ENCODE data around the gene SEZ6. TPM values are rescaled to one million over a fixed set of nuclear protein-coding genes. Genes with fewer than 3 reads are reported as not detected.

SEZ6 gene
- total RNA-seq, 1 experiment from 2014 or later, result not detected

DNA sequence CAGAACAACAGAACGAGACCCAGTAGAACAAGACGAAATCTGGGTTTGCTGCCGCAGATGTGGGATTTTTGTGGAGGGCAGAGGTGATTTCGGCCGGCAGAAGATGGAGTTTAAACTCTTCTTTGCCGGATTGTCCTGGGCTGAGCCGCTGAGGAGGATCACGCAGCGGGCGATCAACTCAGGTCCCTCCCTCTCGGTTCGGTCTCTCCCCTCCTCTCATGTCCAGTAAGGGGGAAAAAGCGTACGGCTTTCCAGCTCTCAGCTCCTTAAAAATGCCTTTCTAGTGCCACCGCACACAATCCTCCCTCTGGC lies 57.0 kb downstream of the SEZ6 start:
- H3K27me3 Mint-ChIP-seq (ENCODE audit: unreplicated experiment), result no peaks in the 10 kb centered on the region
- no peak overlapping the region for H3K4me3 Mint-ChIP-seq (ENCODE audit: low read depth, unreplicated experiment)
- peak overlapping the region; percentile 97 for H3K27ac Mint-ChIP-seq (ENCODE audit: unreplicated experiment)
- DNase-seq, result no peak
- no peaks in the 10 kb centered on the region for H3K4me1 Mint-ChIP-seq (ENCODE audit: low read depth, unreplicated experiment)
- H3K9me3 Mint-ChIP-seq (ENCODE audit: low read depth, unreplicated experiment), result no peaks in the 10 kb centered on the region
- CTCF ChIA-PET, result interaction anchor here (0.6 to 1.4 kb wide), 3 partner anchors 23 to 185 kb away, joined by 3 to 5 read pairs (median 3); no protein-coding TSS in a partner anchor
- peaks cover 29% of the 10 kb centered on the region for H3K36me3 Mint-ChIP-seq (ENCODE audit: insufficient read depth, unreplicated experiment)
- intact Hi-C loops (cut with micrococcal nuclease; ENCODE audit: unreplicated experiment), result loop anchor here (5.0 kb wide), 1 partner anchor 227 kb away; no protein-coding TSS in a partner anchor
- no TSS peak for BruUV-seq (replicated peaks)
- TF ChIP-seq, protein P1, sequence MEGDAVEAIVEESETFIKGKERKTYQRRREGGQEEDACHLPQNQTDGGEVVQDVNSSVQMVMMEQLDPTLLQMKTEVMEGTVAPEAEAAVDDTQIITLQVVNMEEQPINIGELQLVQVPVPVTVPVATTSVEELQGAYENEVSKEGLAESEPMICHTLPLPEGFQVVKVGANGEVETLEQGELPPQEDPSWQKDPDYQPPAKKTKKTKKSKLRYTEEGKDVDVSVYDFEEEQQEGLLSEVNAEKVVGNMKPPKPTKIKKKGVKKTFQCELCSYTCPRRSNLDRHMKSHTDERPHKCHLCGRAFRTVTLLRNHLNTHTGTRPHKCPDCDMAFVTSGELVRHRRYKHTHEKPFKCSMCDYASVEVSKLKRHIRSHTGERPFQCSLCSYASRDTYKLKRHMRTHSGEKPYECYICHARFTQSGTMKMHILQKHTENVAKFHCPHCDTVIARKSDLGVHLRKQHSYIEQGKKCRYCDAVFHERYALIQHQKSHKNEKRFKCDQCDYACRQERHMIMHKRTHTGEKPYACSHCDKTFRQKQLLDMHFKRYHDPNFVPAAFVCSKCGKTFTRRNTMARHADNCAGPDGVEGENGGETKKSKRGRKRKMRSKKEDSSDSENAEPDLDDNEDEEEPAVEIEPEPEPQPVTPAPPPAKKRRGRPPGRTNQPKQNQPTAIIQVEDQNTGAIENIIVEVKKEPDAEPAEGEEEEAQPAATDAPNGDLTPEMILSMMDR (IDR thresholded peaks at IDR 0.05; ENCODE audit: unreplicated experiment), result no peak

DNA sequence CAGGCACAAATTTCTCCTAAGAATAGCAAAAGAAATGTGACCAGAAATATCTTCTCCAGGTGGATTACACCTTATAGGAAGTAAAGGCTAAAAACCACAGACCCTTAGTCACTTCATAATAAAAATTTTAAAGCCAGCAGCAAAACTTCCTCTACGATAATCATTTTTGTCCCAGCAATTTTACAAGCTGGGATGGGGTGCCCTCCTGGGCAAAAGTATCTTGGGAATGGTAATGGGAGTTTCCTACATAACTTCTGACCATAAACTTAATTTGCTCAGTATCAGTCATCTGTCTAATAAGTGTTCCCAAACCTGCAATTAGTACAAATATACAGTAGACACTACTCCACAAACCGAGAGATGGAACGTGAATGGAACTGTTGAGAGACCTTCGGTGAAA lies 57.5 kb downstream of the SEZ6 start:
- DNase-seq, result no peak
- H3K36me3 Mint-ChIP-seq (ENCODE audit: insufficient read depth, unreplicated experiment), result peaks cover 31% of the 10 kb centered on the region
- CTCF ChIA-PET, result interaction anchor here (0.7 kb wide), 1 partner anchor 20 kb away, joined by 3 read pairs; no protein-coding TSS in a partner anchor
- H3K27ac Mint-ChIP-seq (ENCODE audit: unreplicated experiment), result peak overlapping the region; percentile 97
- intact Hi-C loops (cut with micrococcal nuclease; ENCODE audit: unreplicated experiment), result loop anchor here (5.0 kb wide), 1 partner anchor 226 kb away; no protein-coding TSS in a partner anchor
- H3K4me3 Mint-ChIP-seq (ENCODE audit: low read depth, unreplicated experiment), result no peak overlapping the region
- no peaks in the 10 kb centered on the region for H3K4me1 Mint-ChIP-seq (ENCODE audit: low read depth, unreplicated experiment)
- no peaks in the 10 kb centered on the region for H3K9me3 Mint-ChIP-seq (ENCODE audit: low read depth, unreplicated experiment)
- no peaks in the 10 kb centered on the region for H3K27me3 Mint-ChIP-seq (ENCODE audit: unreplicated experiment)
- TF ChIP-seq, protein P1 (IDR thresholded peaks at IDR 0.05; ENCODE audit: unreplicated experiment), result no peak
- no TSS peak for BruUV-seq (replicated peaks)

DNA sequence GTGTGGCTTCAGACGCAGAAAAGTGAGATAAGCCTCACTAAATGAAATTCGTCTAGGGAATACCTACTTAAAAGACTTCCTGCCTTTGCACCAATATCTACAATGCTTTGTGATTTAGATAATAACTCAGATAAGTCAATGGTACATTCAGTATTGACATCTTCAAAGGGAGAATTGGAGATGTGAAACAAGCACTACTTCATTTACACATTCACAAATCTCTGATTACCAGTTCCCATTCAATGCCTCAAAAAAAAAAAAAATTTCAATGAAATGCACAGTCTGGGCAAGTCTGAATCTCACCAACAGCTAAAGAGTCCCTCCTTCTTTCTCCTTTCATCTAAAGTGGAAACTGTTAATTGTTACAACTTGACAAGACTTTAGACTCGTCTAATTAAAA lies 58.2 kb downstream of the SEZ6 start:
- CTCF ChIA-PET, result interaction anchor here (0.7 kb wide), 1 partner anchor 20 kb away, joined by 3 read pairs; no protein-coding TSS in a partner anchor
- Mint-ChIP-seq H3K27me3 (ENCODE audit: unreplicated experiment) (no peaks in the 10 kb centered on the region), H3K4me3 (ENCODE audit: low read depth, unreplicated experiment) (no peak overlapping the region), H3K36me3 (ENCODE audit: insufficient read depth, unreplicated experiment) (peaks cover 37% of the 10 kb centered on the region), H3K4me1 (ENCODE audit: low read depth, unreplicated experiment) (no peaks in the 10 kb centered on the region), H3K27ac (ENCODE audit: unreplicated experiment) (no peak overlapping the region), H3K9me3 (ENCODE audit: low read depth, unreplicated experiment) (no peaks in the 10 kb centered on the region)
- no peak for DNase-seq
- BruUV-seq (replicated peaks), result no TSS peak
- intact Hi-C loops (cut with micrococcal nuclease; ENCODE audit: unreplicated experiment), result loop anchor here (5.0 kb wide), 1 partner anchor 225 kb away; no protein-coding TSS in a partner anchor
- TF ChIP-seq, protein P1 (IDR thresholded peaks at IDR 0.05; ENCODE audit: unreplicated experiment), result no peak

DNA sequence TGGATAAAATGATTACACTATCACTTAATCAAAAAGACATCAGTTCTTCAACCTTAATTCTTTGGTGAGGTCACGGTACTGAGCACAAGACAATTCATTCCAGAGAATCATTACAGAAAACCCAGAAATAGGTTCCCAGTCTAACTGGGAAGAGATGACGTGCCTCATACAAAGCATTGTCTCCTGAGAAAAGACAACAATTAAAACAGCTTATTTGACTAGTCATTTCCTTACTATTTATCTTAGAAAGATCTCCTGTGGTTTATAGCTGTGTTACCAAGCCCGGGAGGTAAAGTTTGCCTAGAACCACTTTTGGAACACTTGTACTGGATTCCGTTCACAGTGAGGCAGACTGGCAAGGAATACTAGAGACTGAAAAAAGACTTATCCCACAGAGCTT lies 59.6 kb downstream of the SEZ6 start:
- TSS peak; percentile 2 for BruUV-seq (replicated peaks)
- DNase-seq, result no peak

More for the DNA sequence above, 59.6 kb downstream of the SEZ6 start:
- TF ChIP-seq, protein P1 (IDR thresholded peaks at IDR 0.05; ENCODE audit: unreplicated experiment), result no peak
- intact Hi-C loops (cut with micrococcal nuclease; ENCODE audit: unreplicated experiment), result loop anchor here (5.0 kb wide), 1 partner anchor 224 kb away; no protein-coding TSS in a partner anchor
- H3K4me3 Mint-ChIP-seq (ENCODE audit: low read depth, unreplicated experiment), result no peak overlapping the region
- H3K27ac Mint-ChIP-seq (ENCODE audit: unreplicated experiment), result no peak overlapping the region
- peaks cover 37% of the 10 kb centered on the region for H3K36me3 Mint-ChIP-seq (ENCODE audit: insufficient read depth, unreplicated experiment)
- no peaks in the 10 kb centered on the region for H3K4me1 Mint-ChIP-seq (ENCODE audit: low read depth, unreplicated experiment)
- no peaks in the 10 kb centered on the region for H3K9me3 Mint-ChIP-seq (ENCODE audit: low read depth, unreplicated experiment)
- H3K27me3 Mint-ChIP-seq (ENCODE audit: unreplicated experiment), result no peaks in the 10 kb centered on the region
- CTCF ChIA-PET, result no interaction called here
